ENCODE results near the gene RNF227.
"Not testable (repeated sequence)": the region's sequence is repeated elsewhere in the genome, so short reads cannot be mapped to it uniquely, and the experiment has no call there.

Gene RNF227

GRCh38 chr17:7915611-7916384 is at the start of gene RNF227:
Gene RNF227, minus strand, starts transcription at chr17:7916289. Its CDS starts 94 bp downstream, at chr17:7916195.
- peak; percentile 71 to 73 for DNase-seq

GRCh38 chr17:7961421-7961820 is 45.3 kb upstream of the RNF227 start:
- no peak for DNase-seq

GRCh38 chr17:7959503-7960253 is 43.6 kb upstream of the RNF227 start:
- DNase-seq, result peak; percentile 72 to 77

GRCh38 chr17:7956228-7956965 is 40.3 kb upstream of the RNF227 start:
- no peak for DNase-seq

DNA sequence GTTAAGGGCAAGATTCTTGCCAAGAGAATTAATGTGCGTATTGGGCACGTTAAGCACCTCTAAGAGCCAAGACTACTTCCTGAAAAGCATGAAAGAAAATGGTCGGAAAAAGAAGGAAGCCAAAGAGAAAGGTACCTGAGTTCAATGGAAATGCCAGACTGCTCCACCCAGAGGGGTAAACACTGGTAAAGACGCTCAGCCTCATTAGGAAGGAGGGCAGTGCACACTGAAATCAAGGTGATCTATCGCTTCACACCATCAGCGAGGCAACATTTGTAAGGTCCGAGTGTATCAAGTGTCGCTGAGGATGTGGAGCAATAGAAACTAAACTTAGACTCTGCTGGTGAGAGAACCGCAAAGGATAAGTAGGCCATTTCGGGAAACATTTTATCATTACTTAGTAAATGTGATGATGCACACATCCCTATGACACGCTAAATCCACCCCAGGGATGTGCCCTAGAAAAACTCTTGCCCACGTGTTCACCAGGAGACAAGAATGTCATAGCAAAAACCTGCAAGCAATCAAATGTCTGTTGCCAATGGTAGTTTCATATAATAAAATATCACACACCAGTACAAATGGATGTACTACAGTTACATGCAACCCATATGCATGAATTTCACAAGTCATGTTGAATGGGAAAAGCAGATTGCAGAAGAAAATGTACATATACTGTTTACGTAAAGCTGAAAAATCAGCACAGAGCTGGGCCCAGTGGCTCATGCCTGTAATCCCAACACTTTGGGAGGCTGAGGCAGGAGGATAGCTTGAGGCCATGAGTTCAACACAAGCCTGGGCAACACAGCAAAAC is 39.5 kb upstream of the RNF227 start:
- DNase-seq, result no peak

DNA sequence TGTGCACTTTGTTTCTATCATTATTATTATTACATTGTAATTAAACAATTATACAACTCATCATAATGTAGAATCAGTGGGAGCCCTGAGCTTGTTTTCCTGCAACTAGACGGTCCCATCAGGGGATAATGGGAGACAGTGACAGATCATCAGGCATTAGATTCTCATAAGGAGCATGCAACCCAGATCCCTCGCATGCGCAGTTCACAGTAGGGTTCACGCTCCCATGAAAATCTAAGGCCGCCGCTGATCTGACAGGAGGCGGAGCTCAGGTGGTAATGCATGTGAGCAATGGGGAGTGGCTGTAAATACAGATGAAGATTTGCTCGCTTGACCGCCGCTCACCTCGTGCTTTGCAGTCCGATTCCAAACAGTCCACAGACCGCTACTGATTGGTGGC is 37.2 kb upstream of the RNF227 start:
- not testable (repeated sequence) for DNase-seq

GRCh38 chr17:7951143-7951792 is 35.2 kb upstream of the RNF227 start:
- DNase-seq, result no peak

GRCh38 chr17:7950578-7950977 is 34.5 kb upstream of the RNF227 start:
- DNase-seq, result no peak

- DNase-seq, result no peak
Observed at GRCh38 chr17:7947651-7948050, 31.6 kb upstream of the RNF227 start.

- DNase-seq, result no peak
Observed at GRCh38 chr17:7946441-7946840, 30.4 kb upstream of the RNF227 start.

GRCh38 chr17:7945651-7946050 is 29.6 kb upstream of the RNF227 start:
- DNase-seq, result no peak

DNA sequence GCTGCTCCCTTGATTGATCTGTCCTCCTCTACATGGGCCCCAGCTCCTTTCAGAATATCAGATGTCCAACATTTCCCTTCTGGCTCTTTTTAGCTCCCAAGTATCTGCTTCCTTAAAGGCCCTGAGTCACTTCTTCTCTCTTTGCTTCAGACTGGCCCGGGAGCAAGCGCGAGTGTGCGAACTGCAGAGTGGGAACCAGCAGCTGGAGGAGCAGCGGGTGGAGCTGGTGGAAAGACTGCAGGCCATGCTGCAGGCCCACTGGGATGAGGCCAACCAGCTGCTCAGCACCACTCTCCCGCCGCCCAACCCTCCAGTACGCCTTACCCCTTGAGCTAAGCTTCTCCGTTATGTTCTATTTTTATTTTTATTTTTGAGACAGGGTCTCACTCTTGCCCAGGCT is 28.2 kb upstream of the RNF227 start:
- DNase-seq, result no peak

GRCh38 chr17:7943291-7943690 is 27.2 kb upstream of the RNF227 start:
- no peak for DNase-seq

GRCh38 chr17:7940743-7941142 is 24.7 kb upstream of the RNF227 start:
- no peak for DNase-seq

DNA sequence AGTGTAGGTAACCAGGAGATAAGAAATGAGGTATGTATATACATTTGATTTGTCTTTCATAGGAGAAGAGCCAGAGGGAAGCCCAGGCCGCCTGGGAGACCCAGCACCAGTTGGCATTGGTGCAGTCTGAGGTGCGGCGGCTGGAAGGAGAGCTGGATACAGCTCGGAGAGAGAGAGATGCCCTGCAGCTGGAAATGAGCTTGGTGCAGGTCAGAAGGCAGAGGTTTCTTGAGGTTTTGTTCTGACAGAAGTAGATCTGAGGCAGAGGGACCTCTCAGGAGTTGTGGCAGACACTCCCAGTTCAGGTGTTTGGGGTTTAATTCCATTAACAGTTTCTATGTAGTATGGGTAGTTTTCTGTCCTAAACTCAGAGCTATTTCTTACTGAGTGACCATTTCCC is 23.9 kb upstream of the RNF227 start:
- no peak for DNase-seq

GRCh38 chr17:7935859-7936258 is 19.8 kb upstream of the RNF227 start:
- DNase-seq, result no peak

- DNase-seq, result peak; percentile 68 to 76
Observed at GRCh38 chr17:7932949-7933348, 16.9 kb upstream of the RNF227 start.

GRCh38 chr17:7932483-7932891 is 16.4 kb upstream of the RNF227 start:
- peak; percentile 35 to 49 for DNase-seq

DNA sequence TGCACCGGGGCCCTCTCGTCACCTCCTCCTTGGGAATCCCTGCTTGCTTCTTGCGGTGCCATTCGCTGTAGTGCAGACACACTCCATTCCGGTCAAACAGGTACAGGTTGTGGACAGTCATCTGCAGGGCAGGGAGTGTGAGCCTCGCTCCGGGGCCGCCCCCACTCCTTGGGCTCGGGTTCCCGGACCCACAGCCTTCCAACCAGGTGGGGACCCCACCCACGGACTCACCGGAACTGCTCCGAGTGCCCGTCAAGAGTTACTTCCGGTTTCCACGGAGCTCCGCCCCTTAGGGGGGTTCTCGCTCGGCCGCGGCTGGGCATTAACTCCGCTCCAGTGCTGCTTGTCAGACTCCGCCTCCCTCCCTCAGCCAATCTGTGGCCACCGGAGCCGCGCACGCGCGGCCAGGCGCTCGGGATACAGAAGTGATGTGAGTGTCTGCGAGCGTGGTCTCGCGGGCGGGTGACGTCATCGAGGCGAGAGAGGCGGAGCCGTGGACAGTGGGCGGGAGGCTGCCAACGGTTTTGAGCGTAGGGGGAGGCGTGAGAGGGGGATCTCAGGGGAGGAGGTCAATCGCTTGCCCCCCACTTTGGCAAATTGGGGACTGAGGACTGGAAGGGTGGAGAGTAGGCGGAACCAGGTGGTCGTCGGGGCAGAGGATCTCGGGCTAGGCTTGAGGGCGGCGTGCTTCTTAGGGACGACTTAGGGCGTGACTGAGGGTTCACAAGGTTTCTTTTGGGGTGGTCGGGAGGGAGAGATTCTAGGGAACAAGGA is 15.8 kb upstream of the RNF227 start, which contains the start of the genes CNTROB and TRAPPC1:
TSS of gene CNTROB (plus strand) at position 498 of the 774 bp plus-strand sequence. CDS start 874 bp downstream, outside the sequence.
TSS of gene TRAPPC1 (minus strand) at position 238 of the 774 bp plus-strand sequence. CDS start at position 121, 117 bp downstream.
- peak; percentile 99 for DNase-seq

DNA sequence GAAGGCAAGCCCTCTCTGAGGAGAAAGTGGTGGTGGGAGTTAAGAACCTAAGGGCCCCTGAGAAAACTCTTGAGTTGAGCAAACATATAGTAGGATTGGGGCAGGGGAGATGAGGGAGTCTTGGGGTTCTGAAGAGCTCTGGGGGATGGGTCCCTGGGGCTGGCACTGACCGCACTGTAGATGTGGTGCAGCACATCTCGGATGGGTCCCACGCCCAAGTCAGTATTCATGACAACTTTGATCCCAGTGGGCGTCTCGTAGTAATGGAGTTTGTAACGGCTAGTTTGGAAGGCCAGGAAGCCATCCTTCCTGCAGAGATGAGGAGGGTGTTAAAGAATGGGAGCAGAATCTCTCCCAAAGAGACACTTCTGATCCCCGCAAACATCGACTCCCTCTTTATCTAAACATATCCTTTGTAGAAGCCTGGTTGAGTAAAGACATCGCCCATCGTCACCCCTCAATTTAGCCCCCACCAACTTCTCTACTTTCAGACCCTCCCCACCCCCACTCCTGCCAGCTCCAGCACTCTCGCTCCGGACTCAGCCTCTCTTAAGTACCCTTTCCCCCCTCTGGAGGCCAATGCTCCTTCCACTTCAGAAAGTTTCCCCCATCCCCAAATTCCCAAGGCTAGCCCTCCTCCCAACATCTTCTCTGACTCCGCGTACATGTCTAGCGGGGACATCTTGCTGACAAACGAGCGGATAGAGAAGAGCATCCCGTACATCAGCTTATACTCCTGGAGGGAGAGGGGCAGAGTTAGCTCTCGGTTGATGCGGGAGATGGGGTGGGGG is 14.9 kb upstream of the RNF227 start:
- DNase-seq, result no peak
